Measurements from ENCODE around the gene ZBED4.

DNA sequence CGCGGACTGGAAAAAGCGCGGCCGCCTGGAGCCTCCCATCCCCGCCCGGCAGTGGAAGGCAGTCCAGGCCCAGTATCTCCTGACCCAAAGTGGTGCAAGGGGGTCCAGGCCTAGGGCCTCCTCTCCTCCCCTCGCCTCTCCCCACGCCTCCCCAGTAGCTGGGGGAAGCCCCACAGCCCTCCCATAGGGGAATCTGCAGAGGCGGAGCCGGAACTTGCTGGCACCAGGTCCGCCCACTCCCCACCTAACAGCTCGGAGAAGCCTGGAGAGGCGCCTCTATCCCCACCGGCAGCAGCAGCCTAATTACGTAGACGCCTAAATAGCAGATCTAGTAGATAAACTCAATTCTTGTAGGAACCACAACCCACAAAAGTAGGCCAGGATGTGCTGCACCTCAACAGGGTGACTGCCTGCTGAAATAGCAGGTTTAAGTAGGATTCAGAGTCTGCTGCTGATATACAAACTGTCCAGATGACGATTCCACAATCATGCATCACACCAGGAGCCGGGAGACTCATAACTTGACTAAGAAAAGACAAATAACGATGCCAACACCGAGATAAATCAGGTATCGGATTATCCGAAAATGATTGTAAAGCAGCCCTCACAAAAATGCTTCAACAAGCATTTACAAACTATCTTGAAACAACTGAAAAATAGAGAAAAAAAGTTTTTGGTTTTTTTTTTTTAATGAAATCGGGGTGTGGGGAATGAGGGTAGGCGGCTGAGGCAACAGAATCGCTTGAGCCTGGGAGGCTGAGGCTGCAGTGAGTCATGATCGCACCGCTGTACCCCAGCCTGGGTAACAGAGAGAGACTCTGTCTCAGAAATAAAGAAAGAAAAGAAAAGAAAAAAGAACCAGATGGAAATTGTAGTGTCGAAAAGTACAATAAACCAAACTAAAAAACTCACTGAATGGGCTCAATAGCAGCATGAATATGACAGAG lies 14.6 kb upstream of the ZBED4 start:
- no peak for TF ChIP-seq CREB1 (CRISPR knock-in tag; IDR thresholded peaks at IDR 0.05)
- TF ChIP-seq, protein P1, sequence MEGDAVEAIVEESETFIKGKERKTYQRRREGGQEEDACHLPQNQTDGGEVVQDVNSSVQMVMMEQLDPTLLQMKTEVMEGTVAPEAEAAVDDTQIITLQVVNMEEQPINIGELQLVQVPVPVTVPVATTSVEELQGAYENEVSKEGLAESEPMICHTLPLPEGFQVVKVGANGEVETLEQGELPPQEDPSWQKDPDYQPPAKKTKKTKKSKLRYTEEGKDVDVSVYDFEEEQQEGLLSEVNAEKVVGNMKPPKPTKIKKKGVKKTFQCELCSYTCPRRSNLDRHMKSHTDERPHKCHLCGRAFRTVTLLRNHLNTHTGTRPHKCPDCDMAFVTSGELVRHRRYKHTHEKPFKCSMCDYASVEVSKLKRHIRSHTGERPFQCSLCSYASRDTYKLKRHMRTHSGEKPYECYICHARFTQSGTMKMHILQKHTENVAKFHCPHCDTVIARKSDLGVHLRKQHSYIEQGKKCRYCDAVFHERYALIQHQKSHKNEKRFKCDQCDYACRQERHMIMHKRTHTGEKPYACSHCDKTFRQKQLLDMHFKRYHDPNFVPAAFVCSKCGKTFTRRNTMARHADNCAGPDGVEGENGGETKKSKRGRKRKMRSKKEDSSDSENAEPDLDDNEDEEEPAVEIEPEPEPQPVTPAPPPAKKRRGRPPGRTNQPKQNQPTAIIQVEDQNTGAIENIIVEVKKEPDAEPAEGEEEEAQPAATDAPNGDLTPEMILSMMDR (IDR thresholded peaks at IDR 0.05): no peak
- no peak for TF ChIP-seq EMX1 (CRISPR knock-in tag; IDR thresholded peaks at IDR 0.05)
- no peak for TF ChIP-seq USF2 (CRISPR knock-in tag; IDR thresholded peaks at IDR 0.05)
- TF ChIP-seq JUN (CRISPR knock-in tag; IDR thresholded peaks at IDR 0.05): no peak
- no peak for TF ChIP-seq TEAD4 (CRISPR knock-in tag; IDR thresholded peaks at IDR 0.05)
- TF ChIP-seq HMGXB4 (CRISPR knock-in tag; IDR thresholded peaks at IDR 0.05): no peak
- TF ChIP-seq GTF2I (CRISPR knock-in tag; conservative IDR thresholded peaks at IDR 0.05): no peak
- no peak for TF ChIP-seq TCF7 (CRISPR knock-in tag; IDR thresholded peaks at IDR 0.05; ENCODE audit: low read depth)
